K562 (cell line): ENCODE data around the gene BNC1. TPM values are rescaled to one million over a fixed set of nuclear protein-coding genes. Genes with fewer than 3 reads are reported as not detected.

Experiments used
- ATAC-seq: fragments of 200-7000 bp; cut with Tn5 transposase; 3 replicates; pipeline ENCODE4 v1.9.1; 2020; ENCODE audit warnings: moderate library complexity
- BruUV-seq: library from RNA; stranded (reverse); fragments of 400-500 nt; replicated peaks from 2 replicates; lab custom pipeline; 2021; lab: Mats Ljungman, UMichigan
- CTCF ChIA-PET: fragments of 300-600 bp; formaldehyde crosslinking; extraction: SDS; loops from one replicate; lab custom pipeline; 2021; ENCODE audit warnings: low intra/inter-chr PET ratio; lab: Yijun Ruan, JAX
- POLR2A ChIA-PET: fragments of 300-600, 350-650 bp; sonication (Branson Sonifier 250); formaldehyde crosslinking; extraction: SDS; loops from one replicate; lab custom pipeline; 2021; ENCODE audit warnings: antibody characterized with exemption, inconsistent platforms; lab: Yijun Ruan, JAX
- DNase-seq, 4 experiments: peaks; one replicate each; pipeline versions ENCODE4 v3.0.0 to v3.0.0-alpha.2; 2011 to 2018; ENCODE audit warnings: low spot score in 3 of 4, mixed read lengths in 3 of 4; ENCODE audit errors: extremely low read depth in 1 of 4
- FAIRE-seq: peaks from 2 replicates; lab custom pipeline; 2011; peaks lifted over from hg19 to GRCh38; lab: Jason Lieb, UNC
- H2AFZ ChIP-seq: 2 replicates; pipeline ENCODE4 v1.6.0; 2011; ENCODE audit warnings: low read depth, low read length, control low read depth, inconsistent platforms
- H3K27ac ChIP-seq: fragments of 200-600 bp; 3 replicates; pipeline ENCODE4 v1.8.0; 2011; ENCODE audit warnings: low read depth, mild to moderate bottlenecking, control low read depth, inconsistent platforms, low read length, moderate library complexity, mixed read lengths; ENCODE audit errors: extremely low read depth
- H3K27me3 ChIP-seq, 2 experiments: fragments of 300-600 bp in 1 of 2; 2 replicates in 1 of 2; 3 replicates in 1 of 2; pipeline versions ENCODE4 v1.6.0 to v1.8.0; 2011; ENCODE audit warnings: inconsistent platforms in 2 of 2, low read length in 2 of 2, mild to moderate bottlenecking in 1 of 2, mixed read lengths in 1 of 2, moderate library complexity in 1 of 2; ENCODE audit not compliant: control insufficient read depth in 2 of 2, insufficient read depth in 2 of 2
- H3K36me3 ChIP-seq: fragments of 300-600 bp; 3 replicates; pipeline ENCODE4 v1.8.0; 2011; ENCODE audit warnings: mild to moderate bottlenecking, low read length, inconsistent platforms; ENCODE audit not compliant: control insufficient read depth, insufficient read depth
- H3K4me1 ChIP-seq, 2 experiments: fragments of 200-600 bp in 1 of 2; replicated peaks in 1 of 2; 2 replicates in 1 of 2; 3 replicates in 1 of 2; pipeline versions ENCODE4 v1.5.1 to v1.8.0; 2011; ENCODE audit warnings: inconsistent platforms in 2 of 2, low read length in 2 of 2, mild to moderate bottlenecking in 1 of 2, mixed read lengths in 1 of 2, moderate library complexity in 1 of 2; ENCODE audit not compliant: control insufficient read depth in 2 of 2, insufficient read depth in 2 of 2
- H3K4me2 ChIP-seq: 2 replicates; pipeline ENCODE4 v1.6.1; 2011; ENCODE audit warnings: low read length, control low read depth, inconsistent platforms, mixed read lengths; ENCODE audit not compliant: insufficient read depth
- H3K4me3 ChIP-seq: fragments of 200-600 bp; sonication (generic), shearing (Covaris generic); 2 replicates; pipeline ENCODE4 v1.5.1; 2016; ENCODE audit warnings: control low read depth, inconsistent platforms
- H3K79me2 ChIP-seq: fragments of 200-600 bp; 3 replicates; pipeline ENCODE4 v1.8.0; 2011; ENCODE audit warnings: low read length, inconsistent platforms; ENCODE audit not compliant: control insufficient read depth, insufficient read depth
- H3K9ac ChIP-seq, 2 experiments: 2 replicates each; pipeline versions ENCODE4 v1.6.0 to v1.6.1; 2011; ENCODE audit warnings: low read depth in 2 of 2, low read length in 2 of 2, control low read depth in 1 of 2, inconsistent platforms in 1 of 2, mild to moderate bottlenecking in 1 of 2, mixed read lengths in 1 of 2; ENCODE audit not compliant: insufficient read depth in 1 of 2
- H3K9me1 ChIP-seq: one replicate; pipeline ENCODE4 v1.6.0; 2011; ENCODE audit warnings: inconsistent platforms, mild to moderate bottlenecking, low read length, moderate library complexity; ENCODE audit not compliant: control insufficient read depth, insufficient read depth
- H3K9me3 ChIP-seq: replicated peaks from 2 replicates; pipeline ENCODE4 v1.5.1; 2011; ENCODE audit warnings: low read depth, low read length, inconsistent platforms; ENCODE audit not compliant: control insufficient read depth, insufficient read depth
- H4K20me1 ChIP-seq: replicated peaks from 2 replicates; pipeline ENCODE4 v1.6.1; 2011; ENCODE audit warnings: low read length, inconsistent platforms, mixed read lengths; ENCODE audit not compliant: control insufficient read depth, insufficient read depth
- CHCHD3 ChIP-seq: fragments of 250-450 bp; sonication (Bioruptor Pico); IDR thresholded peaks from 2 replicates; pipeline ENCODE4 v2.1.2; 2022; ENCODE audit warnings: mild to moderate bottlenecking
- CHD2 ChIP-seq: IDR thresholded peaks from 2 replicates; pipeline ENCODE4 v1.6.1; 2011; ENCODE audit warnings: low read depth, low read length
- COPS2 ChIP-seq: fragments of 450-650 bp; conservative IDR thresholded peaks from 2 replicates; pipeline ENCODE4 v1.6.1; 2016; ENCODE audit warnings: mild to moderate bottlenecking, moderate library complexity
- ESRRA ChIP-seq: fragments of 450-650 bp; IDR thresholded peaks from 2 replicates; pipeline ENCODE4 v1.6.1; 2014; ENCODE audit warnings: low read depth, mild to moderate bottlenecking, moderate library complexity, borderline replicate concordance
- FOXP4 ChIP-seq: sonication (generic); formaldehyde crosslinking; IDR thresholded peaks from 2 replicates; pipeline ENCODE4 v1.8.0; 2022; ENCODE audit warnings: mild to moderate bottlenecking, missing genetic modification reagents, borderline replicate concordance
- SUPT5H ChIP-seq: fragments of 450-650 bp; IDR thresholded peaks from 2 replicates; pipeline ENCODE4 v1.6.1; 2016
- ZNF121 ChIP-seq: sonication (generic); formaldehyde crosslinking; conservative IDR thresholded peaks from 2 replicates; pipeline ENCODE4 v1.8.0; 2022; ENCODE audit warnings: missing genetic modification reagents
- ZNF76 ChIP-seq: fragments of 250-450 bp; sonication (Bioruptor Pico); IDR thresholded peaks from 2 replicates; pipeline ENCODE4 v1.4.0; 2020; ENCODE audit warnings: mild to moderate bottlenecking, moderate library complexity, borderline replicate concordance
- WGBS: fragments of 100-300 bp; shearing (Covaris generic); methylation state at CpG from one replicate; pipeline ENCODE4 v1.1.6; 2016; ENCODE audit warnings: low coverage, mixed read lengths; ENCODE audit not compliant: insufficient coverage; ENCODE audit errors: missing lambda C conversion rate; 5-methylcytosine and 5-hydroxymethylcytosine counted together
- in situ Hi-C: fragments of 300-500 bp; cut with MboI; formaldehyde crosslinking; loops from 4 replicates; pipeline ENCODE4 v1.15.0; 2018; ENCODE audit warnings: inconsistent platforms, mixed read lengths
- intact Hi-C: fragments of 100-400 bp; cut with micrococcal nuclease; formaldehyde crosslinking; loops from 2 replicates; pipeline ENCODE4 v1.14.2; 2022
- polyA plus RNA-seq, 8 experiments: library from polyadenylated mRNA; depleted of rRNA in 4 of 8; stranded (reverse) in 5 of 8; unstranded in 3 of 8; fragments of >200 nt; fragmentation: Nextera tagmentation in 2 of 8; fragmentation: Illumina TruSeq in 1 of 8; extraction: Ambion mirVana in 2 of 8; extraction: Trizol in 1 of 8; gene quantifications; 2 replicates each; pipeline versions ENCODE4 v1.2.1 to v1.2.3, GENCODE V29; 2011 to 2014; ENCODE audit warnings: inconsistent platforms in 1 of 8, missing spikeins in 1 of 8
- total RNA-seq, 7 experiments: library from RNA; depleted of rRNA in 6 of 7; stranded (reverse); fragments of >200 nt in 6 of 7; fragmentation: Illumina TruSeq in 2 of 7; extraction: Trizol in 2 of 7; gene quantifications; 2 replicates each; pipeline versions ENCODE4 v1.2.1 to v1.2.3, GENCODE V29; 2011 to 2021; ENCODE audit warnings: low replicate concordance in 1 of 7

BNC1 gene
- total and polyA plus RNA-seq, 9 of the 15 experiments (the other 6 are each of a cell fraction or from before 2014, with no cell fraction given) = not detected

GRCh38 chr15:83299462-83299861 is 15.0 kb upstream of the BNC1 start (continued):
- TF ChIP-seq ESRRA = no peak
- TF ChIP-seq FOXP4 = no peak
- TF ChIP-seq COPS2 = no peak
- TF ChIP-seq CHCHD3 (CRISPR knock-in tag) = no peak
- TF ChIP-seq ZNF76 = no peak
- TF ChIP-seq, all 486 proteins: peak for 0

GRCh38 chr15:83295417-83295816 is 11.0 kb upstream of the BNC1 start:
- Histone ChIP-seq H3K36me3 (no peaks in the 10 kb centered on the region), H3K4me3 (no peak overlapping the region), H3K27ac (no peak overlapping the region), H3K4me1 (no peaks in the 10 kb centered on the region), H3K9ac (no peak overlapping the region), H2AFZ (no peak overlapping the region), H3K4me2 (no peak overlapping the region), H4K20me1 (no peaks in the 10 kb centered on the region), H3K79me2 (no peaks in the 10 kb centered on the region), H3K9me1 (no peaks in the 10 kb centered on the region), H3K27me3 (no peaks in the 10 kb centered on the region; a peak in 1 of 5 replicates), H3K9me3 (no peaks in the 10 kb centered on the region)
- ChIA-PET CTCF (interaction anchor here (0.6 kb wide), 1 partner anchor 273 kb away, joined by 6 read pairs; no protein-coding TSS in a partner anchor), POLR2A (interaction anchor here (0.7 kb wide), 1 partner anchor 14 kb away, joined by 3 read pairs; no protein-coding TSS in a partner anchor)
- in situ Hi-C loops = no loop called here
- FAIRE-seq (no peak), DNase-seq (no peak), ATAC-seq (no peak)
- no TSS peak for BruUV-seq
- TF ChIP-seq CHD2 (no peak), ZNF121 (CRISPR knock-in tag) (no peak), SUPT5H (no peak)
- intact Hi-C loops = no loop called here
- 0% methylated on average over 6 of the region's 6 CpGs for WGBS
